H9 (cell line): Measurements from ENCODE around the gene LAMTOR5. TPM values are rescaled to one million over a fixed set of nuclear protein-coding genes. Genes with fewer than 3 reads are reported as not detected.

ENCODE experiments used
- DNase-seq: peaks from one replicate; pipeline ENCODE4 v3.0.0-alpha.2; 2017
- H2AFZ ChIP-seq: one replicate; pipeline ENCODE4 v1.6.1; 2013; ENCODE audit warnings: mild to moderate bottlenecking, low read length, control low read depth, moderate library complexity
- H2AK5ac ChIP-seq: 2 replicates; pipeline ENCODE4 v1.6.1; 2013; ENCODE audit warnings: low read length, control low read depth, mixed read lengths; ENCODE audit not compliant: insufficient read length
- H2BK120ac ChIP-seq: one replicate; pipeline ENCODE4 v1.6.1; 2013; ENCODE audit warnings: low read depth, mild to moderate bottlenecking, low read length, control low read depth, inconsistent platforms; ENCODE audit not compliant: poor library complexity, severe bottlenecking
- H2BK12ac ChIP-seq: 2 replicates; pipeline ENCODE4 v1.6.1; 2013; ENCODE audit warnings: low read length, control low read depth, mixed read lengths, low read depth; ENCODE audit not compliant: insufficient read length
- H2BK15ac ChIP-seq: 2 replicates; pipeline ENCODE4 v1.6.1; 2013; ENCODE audit warnings: low read depth, low read length, control low read depth
- H2BK20ac ChIP-seq: one replicate; pipeline ENCODE4 v1.6.1; 2013; ENCODE audit warnings: low read depth, mild to moderate bottlenecking, low read length, control low read depth, inconsistent platforms; ENCODE audit not compliant: poor library complexity, severe bottlenecking
- H2BK5ac ChIP-seq: 2 replicates; pipeline ENCODE4 v1.6.1; 2013; ENCODE audit warnings: low read length, control low read depth, mixed read lengths; ENCODE audit not compliant: insufficient read length
- H3K14ac ChIP-seq: 2 replicates; pipeline ENCODE4 v1.6.1; 2013; ENCODE audit warnings: low read length, control low read depth; ENCODE audit not compliant: insufficient read depth
- H3K18ac ChIP-seq: 2 replicates; pipeline ENCODE4 v1.6.1; 2013; ENCODE audit warnings: low read depth, mild to moderate bottlenecking, mixed read lengths, low read length, control low read depth; ENCODE audit not compliant: insufficient read length
- H3K23ac ChIP-seq: 2 replicates; pipeline ENCODE4 v1.6.1; 2013; ENCODE audit warnings: low read length, control low read depth, mixed read lengths, low read depth; ENCODE audit not compliant: insufficient read length
- H3K23me2 ChIP-seq: 2 replicates; pipeline ENCODE4 v1.6.1; 2013; ENCODE audit warnings: low read depth, mild to moderate bottlenecking, mixed read lengths, low read length, control low read depth; ENCODE audit not compliant: insufficient read length, poor library complexity, severe bottlenecking
- H3K27ac ChIP-seq: 2 replicates; pipeline ENCODE4 v1.5.1; 2013; ENCODE audit warnings: low read length, control low read depth, mixed read lengths, low read depth; ENCODE audit not compliant: insufficient read length
- H3K27me3 ChIP-seq: 2 replicates; pipeline ENCODE4 v1.6.1; 2013; ENCODE audit warnings: low read length, control low read depth, inconsistent platforms; ENCODE audit not compliant: insufficient read depth
- H3K4ac ChIP-seq: 2 replicates; pipeline ENCODE4 v1.6.1; 2013; ENCODE audit warnings: low read depth, mild to moderate bottlenecking, control low read depth, inconsistent platforms, low read length, moderate library complexity
- H3K4me1 ChIP-seq: 2 replicates; pipeline ENCODE4 v1.6.1; 2013; ENCODE audit warnings: low read length, control low read depth, inconsistent platforms; ENCODE audit not compliant: insufficient read depth
- H3K4me2 ChIP-seq: 2 replicates; pipeline ENCODE4 v1.6.1; 2013; ENCODE audit warnings: low read length, control low read depth, mixed read lengths; ENCODE audit not compliant: insufficient read length, insufficient read depth
- H3K56ac ChIP-seq: 2 replicates; pipeline ENCODE4 v1.6.1; 2013; ENCODE audit warnings: low read depth, mild to moderate bottlenecking, mixed read lengths, low read length, control low read depth; ENCODE audit not compliant: insufficient read length
- H3K79me1 ChIP-seq: 2 replicates; pipeline ENCODE4 v1.6.1; 2013; ENCODE audit warnings: low read depth, mild to moderate bottlenecking, moderate library complexity, low read length, control low read depth, inconsistent platforms; ENCODE audit not compliant: insufficient read depth, poor library complexity, severe bottlenecking
- H3K79me2 ChIP-seq: 2 replicates; pipeline ENCODE4 v1.6.1; 2013; ENCODE audit warnings: low read length, control low read depth, inconsistent platforms; ENCODE audit not compliant: insufficient read depth
- H3K9ac ChIP-seq: 2 replicates; pipeline ENCODE4 v1.6.1; 2013; ENCODE audit warnings: low read length, control low read depth, mixed read lengths; ENCODE audit not compliant: insufficient read length; ENCODE audit errors: extremely low read depth
- H3K9me3 ChIP-seq: one replicate; pipeline ENCODE4 v1.6.1; 2013; ENCODE audit warnings: low read depth, low read length, inconsistent platforms; ENCODE audit not compliant: control insufficient read depth
- H3T11ph ChIP-seq: one replicate; pipeline ENCODE4 v1.6.1; 2013; ENCODE audit warnings: mild to moderate bottlenecking, low read length, control low read depth, inconsistent platforms
- H4K20me1 ChIP-seq: one replicate; pipeline ENCODE4 v1.6.1; 2013; ENCODE audit not compliant: control insufficient read depth, insufficient read length, insufficient read depth
- H4K5ac ChIP-seq: 2 replicates; pipeline ENCODE4 v1.6.1; 2013; ENCODE audit warnings: low read depth, mild to moderate bottlenecking, mixed read lengths, low read length, control low read depth; ENCODE audit not compliant: insufficient read length
- H4K8ac ChIP-seq: replicated peaks from 2 replicates; pipeline ENCODE4 v1.6.1; 2013; ENCODE audit warnings: low read length, control low read depth, mixed read lengths, low read depth; ENCODE audit not compliant: insufficient read length
- H4K91ac ChIP-seq: 2 replicates; pipeline ENCODE4 v1.6.1; 2013; ENCODE audit warnings: low read depth, mild to moderate bottlenecking, moderate library complexity, mixed read lengths, low read length, control low read depth; ENCODE audit not compliant: insufficient read length
- H3K27ac Mint-ChIP-seq, 3 experiments: 2 replicates in 2 of 3; 3 replicates in 1 of 3; pipeline ENCODE4 v1.8.0; 2020 to 2021; ENCODE audit warnings: mixed read lengths in 3 of 3, mild to moderate bottlenecking in 1 of 3, moderate library complexity in 1 of 3
- H3K27me3 Mint-ChIP-seq: 2 replicates; pipeline ENCODE4 v1.8.0; 2021; ENCODE audit warnings: low read depth, mild to moderate bottlenecking, moderate library complexity, mixed read lengths
- H3K36me3 Mint-ChIP-seq, 3 experiments: 2 replicates in 2 of 3; 3 replicates in 1 of 3; pipeline ENCODE4 v1.8.0; 2020 to 2021; ENCODE audit warnings: low read depth in 3 of 3, mixed read lengths in 3 of 3; ENCODE audit not compliant: insufficient read depth in 1 of 3
- H3K4me1 Mint-ChIP-seq, 2 experiments: 2 replicates each; pipeline ENCODE4 v1.8.0; 2020; ENCODE audit warnings: mixed read lengths in 2 of 2
- H3K4me3 Mint-ChIP-seq, 2 experiments: 2 replicates in 1 of 2; 3 replicates in 1 of 2; pipeline ENCODE4 v1.8.0; 2020 to 2021; ENCODE audit warnings: mild to moderate bottlenecking in 2 of 2, mixed read lengths in 2 of 2, moderate library complexity in 1 of 2
- H3K9me3 Mint-ChIP-seq, 2 experiments: 2 replicates in 1 of 2; 3 replicates in 1 of 2; pipeline ENCODE4 v1.8.0; 2020; ENCODE audit warnings: mild to moderate bottlenecking in 2 of 2, mixed read lengths in 2 of 2, moderate library complexity in 1 of 2
- WGBS: extraction: QIAGEN DNeasy Blood & Tissue Kit; methylation state at CpG from one replicate; pipeline ENCODE4 v1.1.7; 2013; ENCODE audit warnings: missing lambda C conversion rate, low lambda C conversion rate, mixed read lengths; ENCODE audit not compliant: insufficient read length; ENCODE audit errors: extremely low coverage; 5-methylcytosine and 5-hydroxymethylcytosine counted together
- long read RNA-seq: library from polyadenylated mRNA; unstranded; transcript quantifications from one replicate; pipeline ENCODE4 v2.0.0, GENCODE V29; 2020
- total RNA-seq: library from RNA; stranded (reverse); gene quantifications from 2 replicates; pipeline ENCODE4 v1.2.1, GENCODE V29; 2021
- TF ChIP-seq, protein P1 (sequence below): fragments of 200-600 bp; sonication (generic); conservative IDR thresholded peaks from 3 replicates; pipeline ENCODE4 v1.8.0; 2021; ENCODE audit warnings: antibody characterized with exemption, mild to moderate bottlenecking

Gene LAMTOR5
- 108 and 111 TPM in 2 replicates for total RNA-seq
- long read RNA-seq, transcript LAMTOR5-206 (4 exons, 634 nt): major isoform, 28 of 46 reads
- long read RNA-seq, transcript LAMTOR5-203 (4 exons, 1,154 nt): minor isoform, 13 of 46 reads
- long read RNA-seq, partial matches to known transcripts: 0 of 46 reads
- long read RNA-seq, other reads (novel, unspliced or antisense): 0 of 46 reads

DNA sequence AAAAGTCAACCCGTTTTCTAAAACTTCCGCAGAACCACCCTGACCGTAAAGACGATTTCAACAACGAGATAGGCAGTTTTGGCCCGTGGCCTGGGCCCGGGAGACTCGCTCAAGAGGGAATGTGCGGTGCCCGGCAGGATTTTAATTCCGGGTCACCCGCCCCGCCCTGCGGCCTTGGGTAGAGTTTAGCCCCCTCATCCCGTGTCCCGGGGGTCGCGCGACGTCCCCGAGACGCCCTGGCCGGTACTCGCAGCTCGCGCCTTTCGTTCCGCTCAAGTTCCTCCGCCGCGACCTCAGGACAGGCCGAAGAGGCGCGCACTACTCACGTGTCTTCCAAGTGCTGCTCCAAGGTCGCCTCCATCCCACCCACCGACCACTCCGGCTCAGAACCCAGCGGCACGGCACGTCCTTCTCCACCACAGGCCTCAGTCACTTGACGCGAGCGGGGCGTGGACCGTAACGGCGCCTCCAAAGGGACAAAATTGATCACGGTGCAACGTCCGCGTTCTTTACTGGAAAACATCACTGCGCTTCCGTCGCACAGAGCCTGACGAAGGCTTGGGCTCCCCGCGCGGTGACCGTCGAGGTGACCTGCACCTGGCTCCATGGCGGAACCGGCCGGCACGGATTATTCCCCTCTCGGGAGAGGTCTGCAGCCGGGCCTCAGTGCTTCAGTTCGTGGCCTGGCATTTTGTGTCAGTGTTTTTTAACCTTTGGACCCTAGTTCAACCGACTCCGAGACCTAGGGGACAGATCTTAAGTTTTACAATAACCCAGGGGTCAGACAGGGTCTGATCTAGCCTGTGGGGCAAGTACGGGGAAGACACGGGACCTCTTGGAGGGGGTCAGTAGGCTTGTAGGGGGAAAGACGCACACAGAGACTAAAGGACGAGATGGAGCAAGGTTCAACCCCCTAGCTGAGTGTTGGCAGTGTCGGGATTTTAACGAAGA lies at the start of gene LAMTOR5:
Gene LAMTOR5 (minus strand): TSS at position 435 of the 951 bp plus-strand sequence. CDS start 74 bp downstream, at position 361.
- Histone ChIP-seq H3K9me3 (no peaks in the 10 kb centered on the region), H4K20me1 (no peaks in the 10 kb centered on the region), H3K79me1 (peaks cover 2% of the 10 kb centered on the region), H3K27me3 (no peaks in the 10 kb centered on the region), H3K4ac (no peak within 1 kb of the TSS; the same call in 1 of the 2 replicates), H2AK5ac (no peak within 1 kb of the TSS), H4K91ac (peak within 1 kb of the TSS; percentile 42), H3K23ac (no peak within 1 kb of the TSS), H2AFZ (peak within 1 kb of the TSS; percentile 75), H2BK15ac (no peak within 1 kb of the TSS), H3K14ac (peak within 1 kb of the TSS; percentile 84), H3K23me2 (peaks cover 14% of the 10 kb centered on the region), H3K18ac (peak within 1 kb of the TSS; percentile 66), H3K56ac (peak within 1 kb of the TSS; percentile 5), H2BK120ac (no peak within 1 kb of the TSS), H2BK12ac (no peak within 1 kb of the TSS), H2BK5ac (no peak within 1 kb of the TSS), H3K79me2 (no peaks in the 10 kb centered on the region; the same call in 1 of the 2 replicates), H4K5ac (peak within 1 kb of the TSS; percentile 65), H4K8ac (no peak within 1 kb of the TSS), H3K4me1 (no peaks in the 10 kb centered on the region), H3T11ph (peak within 1 kb of the TSS; percentile 23), H3K27ac (no peak within 1 kb of the TSS), H2BK20ac (no peak within 1 kb of the TSS), H3K4me2 (peak within 1 kb of the TSS; percentile 80), H3K9ac (peak within 1 kb of the TSS; percentile 89)
- WGBS: no CpG with 5 or more reads among the region's 76 CpGs
- Mint-ChIP-seq H3K4me1 (peaks cover 7 to 14% of the 10 kb centered on the region in 2 experiments), H3K36me3 (peaks cover 3 to 24% (median 11%) of the 10 kb centered on the region in 3 experiments; a peak in 6 of 7 replicates), H3K27ac (peak within 1 kb of the TSS; percentile 84 to 99 (median 92); a peak in 6 of 7 replicates), H3K27me3 (peaks cover 5% of the 10 kb centered on the region; the same call in 1 of the 2 replicates), H3K4me3 (peak within 1 kb of the TSS; percentile 98 to 100), H3K9me3 (no peaks in the 10 kb centered on the region; a peak in 1 of 5 replicates)
- TF ChIP-seq, protein P1, sequence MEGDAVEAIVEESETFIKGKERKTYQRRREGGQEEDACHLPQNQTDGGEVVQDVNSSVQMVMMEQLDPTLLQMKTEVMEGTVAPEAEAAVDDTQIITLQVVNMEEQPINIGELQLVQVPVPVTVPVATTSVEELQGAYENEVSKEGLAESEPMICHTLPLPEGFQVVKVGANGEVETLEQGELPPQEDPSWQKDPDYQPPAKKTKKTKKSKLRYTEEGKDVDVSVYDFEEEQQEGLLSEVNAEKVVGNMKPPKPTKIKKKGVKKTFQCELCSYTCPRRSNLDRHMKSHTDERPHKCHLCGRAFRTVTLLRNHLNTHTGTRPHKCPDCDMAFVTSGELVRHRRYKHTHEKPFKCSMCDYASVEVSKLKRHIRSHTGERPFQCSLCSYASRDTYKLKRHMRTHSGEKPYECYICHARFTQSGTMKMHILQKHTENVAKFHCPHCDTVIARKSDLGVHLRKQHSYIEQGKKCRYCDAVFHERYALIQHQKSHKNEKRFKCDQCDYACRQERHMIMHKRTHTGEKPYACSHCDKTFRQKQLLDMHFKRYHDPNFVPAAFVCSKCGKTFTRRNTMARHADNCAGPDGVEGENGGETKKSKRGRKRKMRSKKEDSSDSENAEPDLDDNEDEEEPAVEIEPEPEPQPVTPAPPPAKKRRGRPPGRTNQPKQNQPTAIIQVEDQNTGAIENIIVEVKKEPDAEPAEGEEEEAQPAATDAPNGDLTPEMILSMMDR: no peak
- peak; percentile 83 for DNase-seq
